Thyroid gland (tissue), 4 donors: ENCODE results near the gene VASN.

ENCODE experiments used
- CTCF ChIP-seq, 6 experiments: fragments of 200-600 bp in 3 of 6; fragments of 450-650 bp in 3 of 6; sonication (generic) in 3 of 6; IDR thresholded peaks; one replicate each; pipeline ENCODE4 v1.5.1; 2016 to 2019; ENCODE audit warnings: antibody characterized with exemption in 6 of 6, mild to moderate bottlenecking in 2 of 6, inconsistent platforms in 1 of 6, moderate library complexity in 1 of 6
- POLR2A ChIP-seq, 2 donors: fragments of 450-650 bp; IDR thresholded peaks; one replicate each; pipeline ENCODE4 v1.6.1; 2017; ENCODE audit warnings: antibody characterized with exemption in 2 of 2, mild to moderate bottlenecking in 2 of 2, moderate library complexity in 1 of 2

GRCh38 chr16:4361033-4361943, 10.4 kb upstream of the VASN start:
- TF ChIP-seq CTCF (IDR thresholded peaks at IDR 0.05) (no peak), POLR2A (IDR thresholded peaks at IDR 0.05) (no peak)
